Gastrocnemius medialis (tissue), 4 donors: ENCODE results near the gene LFNG.

Experiments
- CTCF ChIP-seq, 5 experiments: fragments of 450-650 bp in 3 of 5; fragments of 200-600 bp in 2 of 5; sonication (generic) in 2 of 5; IDR thresholded peaks in 4 of 5; conservative IDR thresholded peaks in 1 of 5; 1 replicate in 4 of 5; 2 replicates in 1 of 5; pipeline ENCODE4 v1.5.1; 2016 to 2019; ENCODE audit warnings: antibody characterized with exemption in 5 of 5, mild to moderate bottlenecking in 3 of 5, moderate library complexity in 3 of 5
- POLR2A ChIP-seq, 2 donors: fragments of 450-650 bp; IDR thresholded peaks; one replicate each; pipeline ENCODE4 v1.6.1; 2017; ENCODE audit warnings: antibody characterized with exemption in 2 of 2, mild to moderate bottlenecking in 2 of 2, moderate library complexity in 2 of 2

- TF ChIP-seq CTCF (IDR thresholded peaks at IDR 0.05 in 4 of 5, conservative IDR thresholded peaks at IDR 0.05 in 1 of 5) (no peak), POLR2A (IDR thresholded peaks at IDR 0.05) (no peak)
Observed at GRCh38 chr7:2528481-2529095, 9.0 kb downstream of the LFNG start.
